ENCODE measurements around the gene MRPL38. TPM values are rescaled to one million over a fixed set of nuclear protein-coding genes. Genes with fewer than 3 reads are reported as not detected.

The MRPL38 gene
- total RNA-seq, 1 donor: 36.6 TPM

- Histone ChIP-seq H3K4me1 (ENCODE audit: insufficient read depth, low read length) (no peaks in the 10 kb centered on the region), H3K9me3 (ENCODE audit: low read depth, low read length) (no peaks in the 10 kb centered on the region), H3K36me3 (ENCODE audit: insufficient read depth, low read length) (peaks cover 8% of the 10 kb centered on the region), H2AFZ (ENCODE audit: low read length) (no peak overlapping the region), H3K27ac (ENCODE audit: low read depth, low read length) (no peak overlapping the region), H3K4me3 (ENCODE audit: insufficient read depth, low read length) (no peak overlapping the region), H3K4me2 (ENCODE audit: insufficient read depth, low read length) (no peak overlapping the region), H3K27me3 (ENCODE audit: insufficient read depth, low read length) (no peaks in the 10 kb centered on the region), H4K20me1 (ENCODE audit: insufficient read depth, low read length) (no peaks in the 10 kb centered on the region), H3K79me2 (ENCODE audit: insufficient read depth, low read length) (no peaks in the 10 kb centered on the region)
- peak; percentile 15 for DNase-seq (ENCODE audit: insufficient read length, low spot score, missing footprints)
- no peak for TF ChIP-seq CTCF (IDR thresholded peaks at IDR 0.05; ENCODE audit: extremely low read depth, low read depth, low read length)
Measured at GRCh38 chr17:75885431-75885830, 19.3 kb downstream of the MRPL38 start.

- Histone ChIP-seq H4K20me1 (ENCODE audit: insufficient read depth, low read length) (no peaks in the 10 kb centered on the region), H3K4me1 (ENCODE audit: insufficient read depth, low read length) (peaks cover 7% of the 10 kb centered on the region), H3K27me3 (ENCODE audit: insufficient read depth, low read length) (peaks cover 6% of the 10 kb centered on the region), H3K4me3 (ENCODE audit: insufficient read depth, low read length) (no peak overlapping the region), H3K79me2 (ENCODE audit: insufficient read depth, low read length) (no peaks in the 10 kb centered on the region), H3K4me2 (ENCODE audit: insufficient read depth, low read length) (no peak overlapping the region), H3K9me3 (ENCODE audit: low read depth, low read length) (no peaks in the 10 kb centered on the region), H3K36me3 (ENCODE audit: insufficient read depth, low read length) (no peaks in the 10 kb centered on the region), H3K27ac (ENCODE audit: low read depth, low read length) (no peak overlapping the region), H2AFZ (ENCODE audit: low read length) (no peak overlapping the region)
- no peak for TF ChIP-seq CTCF (IDR thresholded peaks at IDR 0.05; ENCODE audit: extremely low read depth, low read depth, low read length)
- DNase-seq (ENCODE audit: insufficient read length, low spot score, missing footprints): peak; percentile 10
Measured at GRCh38 chr17:75881678-75882454, 22.8 kb downstream of the MRPL38 start.

GRCh38 chr17:75880266-75880665, 24.4 kb downstream of the MRPL38 start:
- Histone ChIP-seq H3K4me1 (ENCODE audit: insufficient read depth, low read length) (peaks cover 23% of the 10 kb centered on the region), H3K27me3 (ENCODE audit: insufficient read depth, low read length) (peaks cover 6% of the 10 kb centered on the region), H3K9me3 (ENCODE audit: low read depth, low read length) (no peaks in the 10 kb centered on the region), H3K27ac (ENCODE audit: low read depth, low read length) (no peak overlapping the region), H3K4me3 (ENCODE audit: insufficient read depth, low read length) (no peak overlapping the region), H3K36me3 (ENCODE audit: insufficient read depth, low read length) (no peaks in the 10 kb centered on the region), H3K79me2 (ENCODE audit: insufficient read depth, low read length) (no peaks in the 10 kb centered on the region), H4K20me1 (ENCODE audit: insufficient read depth, low read length) (peaks cover 3% of the 10 kb centered on the region), H2AFZ (ENCODE audit: low read length) (no peak overlapping the region), H3K4me2 (ENCODE audit: insufficient read depth, low read length) (no peak overlapping the region)
- DNase-seq (ENCODE audit: insufficient read length, low spot score, missing footprints): peak; percentile 48
- TF ChIP-seq CTCF (IDR thresholded peaks at IDR 0.05; ENCODE audit: extremely low read depth, low read depth, low read length): no peak

GRCh38 chr17:75878174-75878998, 26.3 kb downstream of the MRPL38 start, which contains the start of gene TRIM47:
TRIM47 (minus strand) TSS chr17:75878581; CDS start chr17:75878548, 33 bp downstream.
- peak within 1 kb of the TSS; percentile 41 for H3K27ac ChIP-seq (ENCODE audit: low read depth, low read length)

More at GRCh38 chr17:75878174-75878998, 26.3 kb downstream of the MRPL38 start, which contains the start of gene TRIM47:
- Histone ChIP-seq H3K4me1 (ENCODE audit: insufficient read depth, low read length) (peaks cover 23% of the 10 kb centered on the region), H3K4me2 (ENCODE audit: insufficient read depth, low read length) (peak within 1 kb of the TSS; percentile 86), H3K4me3 (ENCODE audit: insufficient read depth, low read length) (peak within 1 kb of the TSS; percentile 77), H4K20me1 (ENCODE audit: insufficient read depth, low read length) (peaks cover 3% of the 10 kb centered on the region), H3K79me2 (ENCODE audit: insufficient read depth, low read length) (no peaks in the 10 kb centered on the region), H3K27me3 (ENCODE audit: insufficient read depth, low read length) (peaks cover 6% of the 10 kb centered on the region), H3K36me3 (ENCODE audit: insufficient read depth, low read length) (no peaks in the 10 kb centered on the region), H2AFZ (ENCODE audit: low read length) (peak within 1 kb of the TSS; percentile 80), H3K9me3 (ENCODE audit: low read depth, low read length) (no peaks in the 10 kb centered on the region)
- DNase-seq (ENCODE audit: insufficient read length, low spot score, missing footprints): peak; percentile 94
- no peak for TF ChIP-seq CTCF (IDR thresholded peaks at IDR 0.05; ENCODE audit: extremely low read depth, low read depth, low read length)

Data from osteoblast (primary cell).